NCI-H510A (cell line): ENCODE measurements around the gene SIGLEC11.
"Not testable (repeated sequence)": the region's sequence is repeated elsewhere in the genome, so short reads cannot be mapped to it uniquely, and the experiment has no call there.

Experiments
- DNase-seq: peaks from one replicate; lab custom pipeline; 2025; lab: John Stamatoyannopoulos, UW

Gene SIGLEC11, protein sequence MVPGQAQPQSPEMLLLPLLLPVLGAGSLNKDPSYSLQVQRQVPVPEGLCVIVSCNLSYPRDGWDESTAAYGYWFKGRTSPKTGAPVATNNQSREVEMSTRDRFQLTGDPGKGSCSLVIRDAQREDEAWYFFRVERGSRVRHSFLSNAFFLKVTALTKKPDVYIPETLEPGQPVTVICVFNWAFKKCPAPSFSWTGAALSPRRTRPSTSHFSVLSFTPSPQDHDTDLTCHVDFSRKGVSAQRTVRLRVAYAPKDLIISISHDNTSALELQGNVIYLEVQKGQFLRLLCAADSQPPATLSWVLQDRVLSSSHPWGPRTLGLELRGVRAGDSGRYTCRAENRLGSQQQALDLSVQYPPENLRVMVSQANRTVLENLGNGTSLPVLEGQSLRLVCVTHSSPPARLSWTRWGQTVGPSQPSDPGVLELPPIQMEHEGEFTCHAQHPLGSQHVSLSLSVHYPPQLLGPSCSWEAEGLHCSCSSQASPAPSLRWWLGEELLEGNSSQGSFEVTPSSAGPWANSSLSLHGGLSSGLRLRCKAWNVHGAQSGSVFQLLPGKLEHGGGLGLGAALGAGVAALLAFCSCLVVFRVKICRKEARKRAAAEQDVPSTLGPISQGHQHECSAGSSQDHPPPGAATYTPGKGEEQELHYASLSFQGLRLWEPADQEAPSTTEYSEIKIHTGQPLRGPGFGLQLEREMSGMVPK

DNA sequence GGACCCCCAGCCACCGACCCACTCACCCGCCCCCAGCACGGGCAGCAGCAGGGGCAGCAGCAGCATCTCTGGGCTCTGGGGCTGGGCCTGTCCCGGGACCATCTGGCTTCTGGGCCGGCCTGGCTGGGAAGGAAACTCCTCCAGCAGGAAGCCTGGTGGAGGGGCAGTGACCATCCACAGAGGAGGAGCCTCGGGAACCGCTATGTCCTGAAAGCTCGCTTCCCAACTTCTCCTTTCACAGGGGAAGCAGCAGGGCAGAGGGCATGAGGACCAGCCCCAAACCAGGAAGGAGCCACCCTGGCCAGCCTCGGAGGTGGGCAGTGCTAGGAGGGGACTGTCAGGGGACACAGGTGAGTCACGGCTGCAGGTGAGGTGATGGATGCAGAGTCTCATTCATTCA, at the start of gene SIGLEC11:
TSS of gene SIGLEC11 (minus strand) at position 193 of the 400 bp plus-strand sequence. CDS start at position 102, 91 bp downstream.
- DNase-seq = not testable (repeated sequence)

GRCh38 chr19:50008532-50008931, 47.6 kb upstream of the SIGLEC11 start:
- no peak for DNase-seq

- no peak for DNase-seq
These were observed 47.0 kb upstream of the SIGLEC11 start for GRCh38 chr19:50007947-50008346.

DNA sequence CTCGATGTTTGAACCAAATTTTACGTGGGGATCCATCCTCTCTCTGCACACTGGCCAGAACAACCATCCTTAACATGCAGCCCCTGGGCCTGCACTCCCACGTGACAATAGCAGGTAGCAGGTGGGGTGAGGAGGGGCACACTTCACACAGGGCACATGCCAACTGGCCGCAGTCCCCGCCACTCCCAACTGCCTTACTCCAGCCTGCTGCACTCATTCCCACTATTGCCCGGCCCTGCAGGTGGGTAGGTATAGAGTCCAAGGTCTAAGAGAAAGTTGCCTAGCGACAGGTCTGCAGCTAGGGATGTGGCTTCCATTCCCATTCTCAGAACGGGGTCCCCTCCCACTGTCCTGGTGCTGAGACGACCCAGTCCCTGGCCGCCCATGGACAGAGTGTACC, 46.2 kb upstream of the SIGLEC11 start:
- no peak for DNase-seq

- DNase-seq = no peak
These were observed 44.5 kb upstream of the SIGLEC11 start for GRCh38 chr19:50005428-50005827.

- DNase-seq = no peak
These were observed 42.9 kb upstream of the SIGLEC11 start for GRCh38 chr19:50003810-50004419.

GRCh38 chr19:50003254-50003788, 42.3 kb upstream of the SIGLEC11 start:
- no peak for DNase-seq

DNA sequence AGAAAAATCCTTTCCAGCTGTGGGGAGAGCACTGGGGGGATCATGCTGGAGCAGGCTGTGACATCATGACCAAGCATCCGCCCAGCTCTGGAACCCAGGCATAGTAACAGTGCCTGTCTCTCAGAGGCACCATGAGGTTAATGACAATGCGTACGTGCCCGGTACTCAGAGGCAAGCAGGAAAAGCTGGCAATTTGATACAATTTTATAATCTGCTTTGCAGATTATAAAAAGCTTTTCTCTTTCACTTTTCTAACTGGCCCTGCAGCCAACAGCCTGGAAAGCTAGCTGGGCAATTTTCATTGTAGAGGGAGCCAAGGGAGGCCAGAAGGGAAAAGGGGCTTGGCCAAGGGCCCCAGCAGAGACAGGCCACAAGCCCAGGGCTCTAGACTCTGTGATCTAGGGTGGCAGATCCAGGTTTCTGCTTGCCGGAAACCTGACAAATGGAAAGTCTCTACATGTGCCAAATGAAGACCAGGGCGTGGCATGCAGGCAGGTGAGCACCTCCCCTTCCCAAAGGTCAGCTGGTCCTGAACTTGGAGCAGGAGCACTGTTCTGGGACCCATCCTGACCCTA, 41.5 kb upstream of the SIGLEC11 start:
- DNase-seq = no peak

- no peak for DNase-seq
These were observed 40.8 kb upstream of the SIGLEC11 start for GRCh38 chr19:50001775-50002174.

DNA sequence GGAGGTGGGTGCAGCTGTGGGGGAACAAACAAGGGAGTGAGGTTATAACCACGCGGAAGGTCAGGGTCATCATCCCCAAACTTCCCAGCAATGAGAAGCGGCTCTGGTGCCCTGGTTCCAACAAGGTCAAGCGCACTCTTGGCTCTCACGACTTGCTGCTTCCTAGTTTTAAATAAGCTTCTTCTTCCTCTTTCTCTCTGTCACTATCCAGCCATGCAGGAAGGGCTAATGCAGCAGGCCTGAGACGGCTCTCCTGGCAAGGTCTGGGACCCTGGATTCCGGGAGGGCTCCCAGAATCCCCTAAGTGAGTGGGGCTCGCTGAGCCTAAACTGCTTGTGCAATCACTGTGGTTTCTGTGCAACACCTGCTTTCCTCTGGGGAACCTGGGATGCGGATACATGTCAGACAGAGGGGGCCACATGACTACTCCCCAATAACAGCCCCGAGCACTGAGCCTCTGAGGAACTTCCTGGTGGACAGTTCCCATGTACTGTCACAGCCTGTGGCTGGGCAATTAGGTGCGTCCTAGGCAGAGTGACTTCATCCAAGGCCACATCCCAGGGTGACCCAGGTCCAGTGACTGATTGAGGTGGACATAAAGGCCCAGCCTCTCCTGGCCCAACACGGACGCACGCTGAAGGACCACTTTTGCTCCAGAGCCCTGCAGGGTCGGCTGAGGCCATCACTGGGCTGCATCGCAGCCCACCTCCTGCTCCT, 40.0 kb upstream of the SIGLEC11 start:
- no peak for DNase-seq

DNA sequence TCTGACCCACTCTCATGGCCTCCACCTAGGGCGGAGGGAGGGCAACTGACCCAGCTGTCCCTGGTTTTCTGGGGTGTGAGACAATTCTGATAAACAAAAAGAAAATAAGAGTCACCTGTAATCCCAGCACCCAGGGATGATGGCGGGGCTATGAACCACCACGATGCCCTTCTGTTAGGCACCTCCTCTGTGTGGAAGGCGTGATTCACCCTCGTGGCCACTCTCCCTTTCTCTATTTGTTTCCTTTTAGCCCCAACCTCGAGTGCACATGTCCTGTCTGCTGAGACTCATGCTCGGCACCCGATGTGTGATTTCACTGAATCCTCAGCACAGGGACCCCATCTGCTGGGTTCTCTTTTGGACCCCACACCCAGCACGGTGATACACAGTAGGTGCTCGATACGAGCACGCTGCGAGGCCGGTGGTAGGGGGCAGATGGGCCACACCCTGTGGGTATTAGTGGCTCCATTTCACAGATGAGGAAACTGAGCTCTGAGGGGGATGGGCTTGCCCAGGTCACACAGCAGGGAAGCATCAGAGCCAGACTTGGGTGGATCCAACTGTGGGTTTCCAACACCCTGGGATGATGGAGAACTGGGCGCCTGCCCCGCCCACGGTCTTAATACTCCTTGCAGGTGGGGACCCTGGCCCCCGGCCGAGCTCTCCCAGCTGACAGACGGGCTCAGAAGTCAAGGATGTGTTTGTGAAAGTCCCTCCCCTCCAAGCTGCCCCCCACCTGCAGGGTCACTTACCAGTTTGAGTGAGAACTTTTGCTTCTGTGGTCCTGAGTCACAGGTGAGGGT, 39.3 kb upstream of the SIGLEC11 start:
- DNase-seq = no peak

DNA sequence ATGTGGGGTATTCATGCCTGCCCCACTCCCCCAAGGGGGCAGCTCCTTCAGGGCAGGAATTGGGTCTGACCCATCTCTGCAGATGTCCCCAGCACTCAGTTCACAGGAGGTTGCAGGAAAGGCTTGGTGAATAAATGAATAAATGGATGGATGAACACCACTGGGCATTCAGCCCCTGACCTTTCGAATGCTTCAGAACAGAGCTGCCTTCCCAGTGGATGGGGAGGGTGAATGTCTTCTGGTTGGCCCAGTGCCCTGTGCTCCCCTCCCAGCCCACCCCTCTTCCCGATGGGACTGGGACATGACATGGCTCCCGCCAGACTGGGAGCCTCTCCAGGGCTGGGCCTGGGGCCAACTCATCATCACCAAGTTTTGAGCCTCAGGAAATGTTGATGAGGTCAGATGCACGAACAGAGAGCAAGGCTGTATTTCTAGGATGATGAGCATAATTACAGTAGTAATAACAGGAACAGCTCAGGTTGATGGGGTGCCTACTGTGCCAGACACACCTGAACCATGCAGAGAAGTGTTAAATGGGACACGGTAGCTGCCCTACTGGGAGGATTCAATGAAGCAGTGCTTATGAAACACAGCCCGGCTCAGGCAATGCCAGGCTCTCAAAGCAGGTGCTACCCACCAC, 38.5 kb upstream of the SIGLEC11 start:
- DNase-seq = no peak

- DNase-seq = no peak
These were observed 36.7 kb upstream of the SIGLEC11 start for GRCh38 chr19:49997709-49998108.

GRCh38 chr19:49988433-49988832, 27.5 kb upstream of the SIGLEC11 start:
- no peak for DNase-seq

DNA sequence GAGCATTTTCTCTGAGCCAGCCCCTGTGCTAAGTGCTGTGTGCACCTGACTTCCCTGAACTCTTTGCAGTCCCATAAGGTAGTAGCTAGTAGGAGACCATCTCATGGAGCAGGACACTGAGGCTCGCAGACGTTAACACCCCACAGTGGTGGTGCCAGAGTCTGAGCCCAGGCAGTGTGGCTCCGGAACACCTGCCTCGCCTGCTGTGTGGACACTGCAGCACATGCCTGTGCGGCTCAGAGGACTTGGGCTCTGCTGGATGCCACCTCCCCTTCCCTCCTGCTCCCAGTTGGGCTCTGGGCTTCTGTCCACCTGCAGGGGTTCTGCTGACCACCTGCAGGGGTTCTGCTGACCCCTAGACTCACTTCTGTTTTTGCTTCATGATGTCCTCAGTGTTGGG, 27.0 kb upstream of the SIGLEC11 start:
- no peak for DNase-seq

- no peak for DNase-seq
These were observed 26.3 kb upstream of the SIGLEC11 start for GRCh38 chr19:49987159-49987698.

- DNase-seq = no peak
These were observed 25.4 kb upstream of the SIGLEC11 start for GRCh38 chr19:49986354-49986753.

- no peak for DNase-seq
These were observed 24.9 kb upstream of the SIGLEC11 start for GRCh38 chr19:49985871-49986270.

DNA sequence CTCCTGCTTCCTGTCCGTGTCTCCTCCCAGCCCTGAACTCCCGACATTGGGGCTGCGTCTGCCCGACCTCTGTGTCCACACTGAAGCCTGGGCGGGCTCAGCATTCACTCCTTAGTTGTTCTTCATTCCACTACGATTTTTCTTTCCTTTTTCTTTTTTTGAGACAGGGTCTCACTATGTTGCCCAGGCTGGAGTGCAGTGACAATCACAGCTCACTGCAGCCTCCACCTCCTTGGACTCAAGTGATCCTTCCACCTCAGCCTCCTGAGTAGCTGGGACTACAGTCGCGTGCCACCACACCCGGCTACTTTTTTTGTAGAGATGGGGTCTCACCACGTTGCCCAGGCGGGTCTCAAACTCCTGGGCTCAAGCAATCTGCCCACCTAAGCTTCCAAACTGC, 23.5 kb upstream of the SIGLEC11 start:
- DNase-seq = no peak

- DNase-seq = no peak
These were observed 22.8 kb upstream of the SIGLEC11 start for GRCh38 chr19:49983645-49984229.
